Kidney epithelial cell (primary cell): ENCODE data around the gene RNF182. TPM values are rescaled to one million over a fixed set of nuclear protein-coding genes. Genes with fewer than 3 reads are reported as not detected.
A peak's percentile ranks its signal among the peaks of the same experiment; 100 is the strongest.
"Not testable (repeated sequence)": the region's sequence is repeated elsewhere in the genome, so short reads cannot be mapped to it uniquely, and the experiment has no call there.

Source experiments
- DNase-seq: peaks from one replicate; pipeline ENCODE4 v3.0.0-alpha.2; 2010; ENCODE audit warnings: low read depth
- H3K27me3 ChIP-seq: 2 replicates; pipeline ENCODE4 v1.6.0; 2011; ENCODE audit warnings: low read length; ENCODE audit not compliant: control insufficient read depth, insufficient read depth
- H3K36me3 ChIP-seq: 2 replicates; pipeline ENCODE4 v1.5.1; 2011; ENCODE audit warnings: low read length; ENCODE audit not compliant: control insufficient read depth, insufficient read depth
- H3K4me3 ChIP-seq: 2 replicates; pipeline ENCODE4 v1.5.1; 2011; ENCODE audit warnings: low read depth, mild to moderate bottlenecking, control low read depth, low read length
- CTCF ChIP-seq: IDR thresholded peaks from 2 replicates; pipeline ENCODE4 v1.5.1; 2011; ENCODE audit warnings: mild to moderate bottlenecking, moderate library complexity, low read length, control low read depth, inconsistent platforms; ENCODE audit not compliant: insufficient read depth, poor library complexity, severe bottlenecking
- total RNA-seq: library from RNA; depleted of rRNA; stranded (reverse); fragments of >200 nt; gene quantifications from 2 replicates; pipeline ENCODE4 v1.2.3, GENCODE V29; 2015

RNF182 gene
- total RNA-seq, 1 donor from 2014 or later: 7.6 TPM

DNA sequence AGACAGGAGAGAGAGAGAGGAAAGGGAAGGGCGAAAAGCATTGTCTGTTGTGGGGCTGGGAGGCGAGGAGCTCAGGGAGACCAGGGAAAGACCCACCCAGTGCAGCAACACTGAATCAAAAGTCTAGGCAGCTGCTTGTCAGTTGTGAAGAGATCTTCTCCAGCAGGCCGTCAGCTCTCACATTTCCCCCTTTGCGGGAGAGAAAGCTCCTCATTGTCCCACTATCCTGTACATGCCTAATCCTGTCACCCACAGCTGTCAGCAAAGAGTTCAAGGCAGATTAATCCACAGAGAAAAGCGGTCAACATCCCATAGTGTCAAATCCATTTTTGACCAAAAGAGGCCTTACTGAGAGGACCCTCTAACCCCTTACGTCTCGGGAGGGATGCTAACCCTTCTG is 27.3 kb downstream of the RNF182 start:
- DNase-seq: no peak
- Histone ChIP-seq H3K36me3 (no peaks in the 10 kb centered on the region), H3K4me3 (no peak overlapping the region), H3K27me3 (no peaks in the 10 kb centered on the region)
- TF ChIP-seq CTCF: no peak

GRCh38 chr6:13953061-13953705 is 28.4 kb downstream of the RNF182 start:
- H3K4me3 ChIP-seq: peak overlapping the region; percentile 22

DNA sequence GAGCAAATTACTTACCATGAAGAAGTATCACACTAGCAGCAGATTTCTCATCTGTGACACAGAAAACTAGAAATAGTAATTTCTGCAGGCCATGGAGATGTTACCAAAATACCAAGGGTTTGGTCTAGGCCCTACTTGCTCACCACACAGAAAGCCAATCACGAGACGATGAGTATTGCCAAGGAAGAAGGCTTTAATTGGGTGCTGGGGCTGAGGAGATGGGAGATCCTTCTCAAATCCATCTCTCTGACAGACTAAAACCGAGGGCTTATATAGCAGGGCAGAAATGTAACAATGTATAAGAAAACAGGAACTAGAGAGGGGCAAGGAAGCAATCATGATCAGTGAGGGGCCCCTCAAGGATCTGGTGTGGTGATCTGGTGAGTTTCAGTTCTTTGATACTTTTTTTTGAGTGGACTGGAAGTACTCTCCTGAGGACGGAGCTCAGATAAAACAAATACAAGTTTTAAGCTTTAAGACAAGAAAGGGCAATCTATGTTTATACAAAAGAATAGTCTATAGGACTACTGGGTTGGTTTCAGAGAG is 40.9 kb downstream of the RNF182 start:
- no peak overlapping the region for H3K4me3 ChIP-seq
- no peaks in the 10 kb centered on the region for H3K27me3 ChIP-seq
- no peak for TF ChIP-seq CTCF

More at GRCh38 chr6:13953061-13953705, 28.4 kb downstream of the RNF182 start:
- DNase-seq: peak; percentile 67
- Histone ChIP-seq H3K27me3 (no peaks in the 10 kb centered on the region), H3K36me3 (no peaks in the 10 kb centered on the region)
- no peak for TF ChIP-seq CTCF

GRCh38 chr6:13971303-13971702 is 46.6 kb downstream of the RNF182 start:
- no peak for TF ChIP-seq CTCF
- Histone ChIP-seq H3K36me3 (no peaks in the 10 kb centered on the region), H3K4me3 (no peak overlapping the region), H3K27me3 (no peaks in the 10 kb centered on the region)
- no peak for DNase-seq

More for the DNA sequence above, 40.9 kb downstream of the RNF182 start:
- no peak for DNase-seq
- peaks cover 1% of the 10 kb centered on the region for H3K36me3 ChIP-seq

DNA sequence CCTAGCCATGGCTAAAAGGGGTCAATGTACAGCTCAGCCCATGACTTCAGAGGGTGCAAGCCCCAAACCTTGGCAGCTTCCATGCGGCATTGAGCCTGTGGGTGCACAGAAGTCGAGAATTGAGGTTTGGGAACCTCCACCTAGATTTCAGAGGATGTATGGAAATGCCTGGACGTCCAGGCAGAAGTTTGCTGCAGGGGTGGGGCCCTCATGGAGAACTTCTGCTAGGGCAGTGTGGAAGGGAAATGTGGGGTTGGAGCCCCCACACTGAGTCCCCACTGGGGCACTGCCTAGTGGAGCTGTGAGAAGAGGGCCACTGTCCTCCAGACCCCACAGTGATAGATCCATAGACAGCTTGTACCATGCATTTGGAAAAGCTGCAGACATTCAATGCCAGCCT is 47.9 kb downstream of the RNF182 start:
- H3K36me3 ChIP-seq, H3K27me3 ChIP-seq, H3K4me3 ChIP-seq, DNase-seq: not testable (repeated sequence)

DNA sequence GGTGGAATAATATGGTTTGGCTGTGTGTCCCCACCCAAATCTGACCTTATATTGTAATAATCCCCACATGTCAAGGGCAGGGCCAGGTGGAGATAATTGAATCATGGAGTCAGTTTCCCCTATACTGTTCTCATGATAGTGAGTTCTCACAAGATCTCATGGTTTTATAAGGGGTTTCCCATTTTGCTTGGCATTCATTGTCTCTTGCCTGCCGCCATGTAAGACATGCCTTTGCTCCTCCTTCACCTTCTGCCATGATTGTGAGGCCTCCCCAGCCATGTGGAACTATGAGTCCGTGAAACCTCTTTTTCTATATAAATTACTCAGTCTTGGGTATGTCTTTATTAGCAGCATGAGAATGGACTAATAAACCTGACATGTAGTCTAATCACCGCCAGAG is 48.7 kb downstream of the RNF182 start:
- H3K36me3 ChIP-seq, H3K27me3 ChIP-seq, DNase-seq, H3K4me3 ChIP-seq: not testable (repeated sequence)

DNA sequence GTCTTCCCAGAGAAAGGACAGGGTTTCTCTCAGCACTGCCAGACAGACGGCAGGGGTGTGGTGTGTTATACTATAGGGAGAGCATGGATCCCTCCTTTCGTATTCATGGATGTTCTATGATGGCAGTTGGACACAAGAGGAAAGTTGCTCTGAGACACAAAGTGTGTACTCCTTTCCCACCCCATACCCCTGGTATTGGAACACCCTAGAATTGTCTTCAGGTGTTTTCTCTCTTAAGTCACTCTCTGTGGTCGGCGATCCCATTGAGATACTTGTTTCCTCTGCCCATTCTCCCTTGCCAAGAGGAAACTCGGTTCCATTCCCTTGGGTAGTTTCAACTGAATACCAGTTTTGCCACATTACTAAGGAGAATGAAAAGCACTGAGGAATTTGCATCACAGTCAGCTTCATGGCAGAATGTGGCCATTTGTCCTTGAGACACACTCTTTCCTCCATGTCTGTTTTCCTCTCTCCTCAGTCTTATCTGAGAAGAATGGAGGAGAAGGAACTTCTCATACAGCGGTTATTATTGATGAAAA is 53.4 kb downstream of the RNF182 start:
- TF ChIP-seq CTCF: no peak
- no peaks in the 10 kb centered on the region for H3K27me3 ChIP-seq
- H3K4me3 ChIP-seq: no peak overlapping the region
- no peaks in the 10 kb centered on the region for H3K36me3 ChIP-seq
- no peak for DNase-seq
